IMR-90 (cell line): ENCODE data around the gene FOXS1. TPM values are rescaled to one million over a fixed set of nuclear protein-coding genes. Genes with fewer than 3 reads are reported as not detected.
A peak's percentile ranks its signal among the peaks of the same experiment; 100 is the strongest.

Experiments used
- ATAC-seq: fragments of 200-7000 bp; cut with Tn5 transposase; 2 replicates; pipeline ENCODE4 v1.9.1; 2020; ENCODE audit warnings: low read depth, mild to moderate bottlenecking, moderate library complexity
- BruUV-seq: library from RNA; stranded (reverse); fragments of 400-500 nt; replicated peaks from 2 replicates; lab custom pipeline; 2021; lab: Mats Ljungman, UMichigan
- CTCF ChIA-PET: fragments of 300-600 bp; formaldehyde crosslinking; extraction: SDS; loops from one replicate; lab custom pipeline; 2021; ENCODE audit warnings: antibody characterized with exemption; lab: Yijun Ruan, JAX
- POLR2A ChIA-PET: fragments of 300-600 bp; sonication (Branson Sonifier 250); formaldehyde crosslinking; loops from one replicate; lab custom pipeline; 2022; ENCODE audit warnings: antibody characterized with exemption; ENCODE audit not compliant: unreplicated experiment; lab: Charles Lee
- DNase-seq: peaks from one replicate; pipeline ENCODE4 v3.0.0; 2013
- H2AFZ ChIP-seq: replicated peaks from 2 replicates; pipeline ENCODE3; 2013; ENCODE audit warnings: low read length, mild to moderate bottlenecking; ENCODE audit not compliant: poor library complexity
- H2AK5ac ChIP-seq: 2 replicates; pipeline ENCODE4 v1.6.1; 2013; ENCODE audit warnings: low read depth, low read length, inconsistent platforms
- H2AK9ac ChIP-seq: replicated peaks from 2 replicates; pipeline ENCODE3; 2013; ENCODE audit warnings: mild to moderate bottlenecking, low read depth, low read length, moderate library complexity; ENCODE audit not compliant: poor library complexity
- H2BK120ac ChIP-seq: 2 replicates; pipeline ENCODE4 v1.6.1; 2013; ENCODE audit warnings: low read depth, low read length, inconsistent platforms
- H2BK15ac ChIP-seq: 3 replicates; pipeline ENCODE4 v1.6.1; 2013; ENCODE audit warnings: low read depth, low read length, inconsistent platforms
- H2BK20ac ChIP-seq: 2 replicates; pipeline ENCODE4 v1.6.1; 2013; ENCODE audit warnings: low read depth, mild to moderate bottlenecking, inconsistent platforms, low read length, moderate library complexity
- H2BK5ac ChIP-seq: 2 replicates; pipeline ENCODE4 v1.6.1; 2013; ENCODE audit warnings: mild to moderate bottlenecking, low read depth, low read length, inconsistent platforms; ENCODE audit not compliant: poor library complexity, severe bottlenecking
- H3K14ac ChIP-seq: replicated peaks from 2 replicates; pipeline ENCODE4 v1.6.1; 2013; ENCODE audit warnings: low read depth, low read length, inconsistent platforms
- H3K18ac ChIP-seq: 2 replicates; pipeline ENCODE4 v1.6.1; 2013; ENCODE audit warnings: low read depth, low read length, control low read depth
- H3K23ac ChIP-seq: 2 replicates; pipeline ENCODE4 v1.6.1; 2013; ENCODE audit warnings: low read depth, low read length, inconsistent platforms
- H3K27ac ChIP-seq: 2 replicates; pipeline ENCODE4 v1.5.1; 2013; ENCODE audit warnings: mild to moderate bottlenecking, control low read depth, low read length; ENCODE audit not compliant: insufficient read depth
- H3K27me3 ChIP-seq: 2 replicates; pipeline ENCODE4 v1.6.1; 2013; ENCODE audit warnings: low read length; ENCODE audit not compliant: control insufficient read depth, insufficient read depth
- H3K36me3 ChIP-seq: 2 replicates; pipeline ENCODE4 v1.6.1; 2013; ENCODE audit warnings: low read length, mixed read lengths; ENCODE audit not compliant: control insufficient read depth, insufficient read depth
- H3K4ac ChIP-seq: 2 replicates; pipeline ENCODE4 v1.6.1; 2013; ENCODE audit warnings: low read depth, low read length, inconsistent platforms
- H3K4me1 ChIP-seq: 2 replicates; pipeline ENCODE4 v1.6.1; 2013; ENCODE audit warnings: low read length, mixed read lengths; ENCODE audit not compliant: control insufficient read depth, insufficient read depth
- H3K4me2 ChIP-seq: 2 replicates; pipeline ENCODE4 v1.6.1; 2013; ENCODE audit warnings: low read depth, mild to moderate bottlenecking, control low read depth, low read length, moderate library complexity
- H3K4me3 ChIP-seq: 2 replicates; pipeline ENCODE4 v1.5.1; 2013; ENCODE audit warnings: low read depth, mild to moderate bottlenecking, control low read depth, low read length, moderate library complexity; ENCODE audit not compliant: insufficient read depth
- H3K56ac ChIP-seq: 2 replicates; pipeline ENCODE4 v1.6.1; 2013; ENCODE audit warnings: low read length, inconsistent platforms; ENCODE audit not compliant: insufficient read depth; ENCODE audit errors: extremely low read depth
- H3K79me1 ChIP-seq, 2 experiments: 2 replicates each; pipeline ENCODE4 v1.6.1; 2013; ENCODE audit warnings: low read length in 2 of 2, inconsistent platforms in 1 of 2, low read depth in 1 of 2
- H3K9ac ChIP-seq: 2 replicates; pipeline ENCODE4 v1.6.1; 2013; ENCODE audit warnings: low read depth, low read length, control low read depth
- H3K9me1 ChIP-seq: 2 replicates; pipeline ENCODE4 v1.6.1; 2013; ENCODE audit warnings: low read length, inconsistent platforms; ENCODE audit not compliant: insufficient read depth
- H3K9me3 ChIP-seq: 2 replicates; pipeline ENCODE4 v1.6.1; 2013; ENCODE audit warnings: low read length; ENCODE audit not compliant: control insufficient read depth, insufficient read depth
- H4K20me1 ChIP-seq: 2 replicates; pipeline ENCODE4 v1.6.1; 2013; ENCODE audit warnings: low read length, inconsistent platforms; ENCODE audit not compliant: insufficient read depth
- H4K5ac ChIP-seq: 2 replicates; pipeline ENCODE4 v1.6.1; 2013; ENCODE audit warnings: mild to moderate bottlenecking, low read depth, low read length, control low read depth
- H4K8ac ChIP-seq, 2 experiments: 2 replicates each; pipeline ENCODE4 v1.6.1; 2013; ENCODE audit warnings: low read depth in 2 of 2, low read length in 2 of 2, control low read depth in 1 of 2, inconsistent platforms in 1 of 2
- H4K91ac ChIP-seq: 2 replicates; pipeline ENCODE4 v1.6.1; 2013; ENCODE audit warnings: low read depth, low read length, inconsistent platforms; ENCODE audit not compliant: insufficient read depth
- BHLHE40 ChIP-seq: fragments of 150-350 bp; IDR thresholded peaks from 2 replicates; pipeline ENCODE4 v1.6.1; 2016; ENCODE audit warnings: mild to moderate bottlenecking, low read depth, low read length
- CEBPB ChIP-seq: IDR thresholded peaks from 2 replicates; pipeline ENCODE4 v1.6.1; 2012; ENCODE audit warnings: low read depth, low read length, improper control_type of control experiment
- CHD1 ChIP-seq: IDR thresholded peaks from 2 replicates; pipeline ENCODE4 v1.6.1; 2012; ENCODE audit warnings: low read depth, low read length, improper control_type of control experiment
- FOS ChIP-seq: fragments of 150-350 bp; IDR thresholded peaks from 2 replicates; pipeline ENCODE4 v1.6.1; 2016; ENCODE audit warnings: low read depth, low read length
- MAFK ChIP-seq: IDR thresholded peaks from 2 replicates; pipeline ENCODE4 v1.6.1; 2012; ENCODE audit warnings: low read depth, low read length, improper control_type of control experiment
- MAZ ChIP-seq: IDR thresholded peaks from 2 replicates; pipeline ENCODE4 v1.6.1; 2012; ENCODE audit warnings: low read depth, mild to moderate bottlenecking, low read length, improper control_type of control experiment, moderate library complexity, borderline replicate concordance
- MXI1 ChIP-seq: IDR thresholded peaks from 2 replicates; pipeline ENCODE4 v1.6.1; 2012; ENCODE audit warnings: low read depth, mild to moderate bottlenecking, low read length, moderate library complexity, borderline replicate concordance
- NFE2L2 ChIP-seq: fragments of 150-350 bp; IDR thresholded peaks from 2 replicates; pipeline ENCODE4 v1.6.1; 2016; ENCODE audit warnings: low read depth, mild to moderate bottlenecking, low read length
- POLR2A ChIP-seq: IDR thresholded peaks from 2 replicates; pipeline ENCODE4 v1.6.1; 2012; ENCODE audit warnings: mild to moderate bottlenecking, low read depth, low read length
- RAD21 ChIP-seq: IDR thresholded peaks from 2 replicates; pipeline ENCODE4 v1.6.1; 2012; ENCODE audit warnings: low read length, improper control_type of control experiment
- RCOR1 ChIP-seq: IDR thresholded peaks from 2 replicates; pipeline ENCODE4 v1.6.1; 2012; ENCODE audit warnings: mild to moderate bottlenecking, low read length, improper control_type of control experiment; ENCODE audit not compliant: insufficient replicate concordance
- RFX5 ChIP-seq: IDR thresholded peaks from 2 replicates; pipeline ENCODE4 v1.8.0; 2012; ENCODE audit warnings: low read depth, mild to moderate bottlenecking, low read length, moderate library complexity
- SMC3 ChIP-seq: fragments of 150-350 bp; IDR thresholded peaks from 2 replicates; pipeline ENCODE4 v1.6.1; 2016; ENCODE audit warnings: low read depth, mild to moderate bottlenecking, antibody characterized with exemption, low read length, moderate library complexity
- WGBS, 2 experiments: methylation state at CpG; one replicate each; pipeline versions ENCODE4 v1.1.5 to v1.1.7; 2013; ENCODE audit warnings: missing lambda C conversion rate in 2 of 2; ENCODE audit not compliant: insufficient read length in 1 of 2; ENCODE audit errors: extremely low coverage in 2 of 2; 5-methylcytosine and 5-hydroxymethylcytosine counted together
- dilution Hi-C: fragments of 300-500 bp; cut with HindIII; formaldehyde crosslinking; loops from one replicate; pipeline ENCODE4 v1.14.3; 2018; ENCODE audit warnings: low sequenced_read_pairs; ENCODE audit not compliant: unreplicated experiment
- in situ Hi-C: fragments of 300-500 bp; cut with MboI; formaldehyde crosslinking; loops from 3 replicates; pipeline ENCODE4 v1.14.3; 2019; ENCODE audit warnings: low sequenced_read_pairs, inconsistent platforms, mixed read lengths
- intact Hi-C: fragments of 100-400 bp; cut with micrococcal nuclease; formaldehyde crosslinking; loops from 2 replicates; pipeline ENCODE4 v1.10.0; 2022
- polyA plus RNA-seq, 3 experiments: library from polyadenylated mRNA; depleted of rRNA; stranded (reverse); fragments of >200 nt; gene quantifications; 2 replicates each; pipeline ENCODE4 v1.2.3, GENCODE V29; 2012; ENCODE audit warnings: low replicate concordance in 1 of 3
- total RNA-seq: library from RNA; depleted of rRNA; stranded (reverse); fragments of >200 nt; gene quantifications from 2 replicates; pipeline ENCODE4 v1.2.3, GENCODE V29; 2012
- TF ChIP-seq, protein P1 (sequence below): fragments of 150-350 bp; IDR thresholded peaks from 2 replicates; pipeline ENCODE4 v1.6.1; 2017; ENCODE audit warnings: mild to moderate bottlenecking, antibody characterized with exemption, low read length, low read depth
- TF ChIP-seq, protein P2 (sequence below): conservative IDR thresholded peaks from 2 replicates; pipeline ENCODE4 v1.5.1; 2012; ENCODE audit warnings: mild to moderate bottlenecking, low read depth, low read length, improper control_type of control experiment
- TF ChIP-seq, protein P3 (sequence below): fragments of 150-350 bp; IDR thresholded peaks from 2 replicates; pipeline ENCODE4 v1.6.1; 2016; ENCODE audit warnings: low read depth, mild to moderate bottlenecking, low read length, moderate library complexity, borderline replicate concordance

The FOXS1 gene
- total and polyA plus RNA-seq, 2 of the 4 experiments (the other 2 are of a cell fraction), result not detected

DNA sequence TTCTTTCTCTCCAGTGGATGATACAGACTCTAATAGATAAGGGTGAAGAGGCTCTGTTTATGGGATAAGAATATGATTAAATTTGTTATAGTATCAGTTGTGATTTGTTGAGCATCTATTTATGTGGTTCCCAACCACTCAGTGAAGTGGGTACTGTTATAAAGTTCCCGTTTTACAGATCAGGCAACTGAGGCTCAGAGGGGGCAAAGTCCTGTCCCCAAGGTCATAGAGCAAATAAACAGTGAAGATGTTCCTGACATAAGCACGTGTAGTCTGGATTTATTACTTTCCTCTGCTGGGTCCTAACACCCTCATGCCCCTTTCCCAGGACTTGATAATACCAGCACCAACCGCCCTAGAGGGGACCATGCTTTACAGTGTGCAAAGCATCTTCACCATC, 20.8 kb upstream of the FOXS1 start:
- in situ Hi-C loops, result no loop called here
- dilution Hi-C loops, result no loop called here
- CTCF ChIA-PET, result no interaction called here
- Histone ChIP-seq H2BK120ac (no peak overlapping the region), H2BK5ac (no peak overlapping the region), H3K9me3 (peaks cover 2% of the 10 kb centered on the region; the same call in 1 of the 2 replicates), H2AK5ac (no peak overlapping the region), H2AFZ (peak overlapping the region; percentile 44), H3K4me1 (no peaks in the 10 kb centered on the region), H4K8ac (no peak overlapping the region), H3K23ac (no peak overlapping the region), H3K27me3 (peaks cover 77% of the 10 kb centered on the region), H3K36me3 (no peaks in the 10 kb centered on the region), H4K5ac (no peak overlapping the region), H4K91ac (no peak overlapping the region), H3K4me3 (no peak overlapping the region), H2BK15ac (no peak overlapping the region), H3K4ac (no peak overlapping the region), H3K27ac (no peak overlapping the region), H4K20me1 (no peaks in the 10 kb centered on the region), H3K4me2 (no peak overlapping the region), H3K79me1 (no peaks in the 10 kb centered on the region), H2BK20ac (no peak overlapping the region), H3K9ac (no peak overlapping the region), H3K56ac (no peak overlapping the region), H3K9me1 (no peaks in the 10 kb centered on the region; the same call in 1 of the 2 replicates), H3K14ac (no peak overlapping the region), H2AK9ac (no peak overlapping the region), H3K18ac (no peak overlapping the region)
- DNase-seq (no peak), ATAC-seq (no peak)
- 71% methylated on average over 1 of the region's 3 CpGs; no CpG with 5 or more reads in 1 of the 2 experiments for WGBS, 2 experiments
- intact Hi-C loops, result no loop called here
- POLR2A ChIA-PET, result no interaction called here
- TF ChIP-seq, protein P1, sequence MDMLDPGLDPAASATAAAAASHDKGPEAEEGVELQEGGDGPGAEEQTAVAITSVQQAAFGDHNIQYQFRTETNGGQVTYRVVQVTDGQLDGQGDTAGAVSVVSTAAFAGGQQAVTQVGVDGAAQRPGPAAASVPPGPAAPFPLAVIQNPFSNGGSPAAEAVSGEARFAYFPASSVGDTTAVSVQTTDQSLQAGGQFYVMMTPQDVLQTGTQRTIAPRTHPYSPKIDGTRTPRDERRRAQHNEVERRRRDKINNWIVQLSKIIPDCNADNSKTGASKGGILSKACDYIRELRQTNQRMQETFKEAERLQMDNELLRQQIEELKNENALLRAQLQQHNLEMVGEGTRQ, result no peak
- TF ChIP-seq RAD21 (no peak), RCOR1 (no peak), MAZ (no peak), BHLHE40 (no peak), SMC3 (no peak), FOS (no peak), MXI1 (no peak), CEBPB (no peak), CHD1 (no peak), POLR2A (no peak), MAFK (no peak), RFX5 (no peak), NFE2L2 (no peak)
- TF ChIP-seq, protein P2, sequence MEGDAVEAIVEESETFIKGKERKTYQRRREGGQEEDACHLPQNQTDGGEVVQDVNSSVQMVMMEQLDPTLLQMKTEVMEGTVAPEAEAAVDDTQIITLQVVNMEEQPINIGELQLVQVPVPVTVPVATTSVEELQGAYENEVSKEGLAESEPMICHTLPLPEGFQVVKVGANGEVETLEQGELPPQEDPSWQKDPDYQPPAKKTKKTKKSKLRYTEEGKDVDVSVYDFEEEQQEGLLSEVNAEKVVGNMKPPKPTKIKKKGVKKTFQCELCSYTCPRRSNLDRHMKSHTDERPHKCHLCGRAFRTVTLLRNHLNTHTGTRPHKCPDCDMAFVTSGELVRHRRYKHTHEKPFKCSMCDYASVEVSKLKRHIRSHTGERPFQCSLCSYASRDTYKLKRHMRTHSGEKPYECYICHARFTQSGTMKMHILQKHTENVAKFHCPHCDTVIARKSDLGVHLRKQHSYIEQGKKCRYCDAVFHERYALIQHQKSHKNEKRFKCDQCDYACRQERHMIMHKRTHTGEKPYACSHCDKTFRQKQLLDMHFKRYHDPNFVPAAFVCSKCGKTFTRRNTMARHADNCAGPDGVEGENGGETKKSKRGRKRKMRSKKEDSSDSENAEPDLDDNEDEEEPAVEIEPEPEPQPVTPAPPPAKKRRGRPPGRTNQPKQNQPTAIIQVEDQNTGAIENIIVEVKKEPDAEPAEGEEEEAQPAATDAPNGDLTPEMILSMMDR, result no peak
- TF ChIP-seq, protein P3, sequence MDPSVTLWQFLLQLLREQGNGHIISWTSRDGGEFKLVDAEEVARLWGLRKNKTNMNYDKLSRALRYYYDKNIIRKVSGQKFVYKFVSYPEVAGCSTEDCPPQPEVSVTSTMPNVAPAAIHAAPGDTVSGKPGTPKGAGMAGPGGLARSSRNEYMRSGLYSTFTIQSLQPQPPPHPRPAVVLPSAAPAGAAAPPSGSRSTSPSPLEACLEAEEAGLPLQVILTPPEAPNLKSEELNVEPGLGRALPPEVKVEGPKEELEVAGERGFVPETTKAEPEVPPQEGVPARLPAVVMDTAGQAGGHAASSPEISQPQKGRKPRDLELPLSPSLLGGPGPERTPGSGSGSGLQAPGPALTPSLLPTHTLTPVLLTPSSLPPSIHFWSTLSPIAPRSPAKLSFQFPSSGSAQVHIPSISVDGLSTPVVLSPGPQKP, result no peak
- no TSS peak for BruUV-seq
